SU-DHL-6 (cell line): ENCODE results near the gene SERPINA10.

Experiments used
- H2AFZ ChIP-seq: fragments of 200-600 bp; sonication (generic); 2 replicates; pipeline ENCODE4 v1.6.1; 2014; ENCODE audit warnings: low read depth, mild to moderate bottlenecking, moderate library complexity, mixed read lengths, antibody characterized with exemption, low read length; ENCODE audit not compliant: severe bottlenecking
- H3F3A ChIP-seq: fragments of 200-600 bp; shearing (Covaris generic); 2 replicates; pipeline ENCODE4 v1.6.0; 2016; ENCODE audit warnings: antibody characterized with exemption, mild to moderate bottlenecking; ENCODE audit not compliant: insufficient read depth
- H3K27ac ChIP-seq: fragments of 200-600 bp; sonication (generic); 2 replicates; pipeline ENCODE4 v1.5.1; 2016; ENCODE audit warnings: low read depth, mild to moderate bottlenecking, low read length, moderate library complexity, mixed read lengths
- H3K27me3 ChIP-seq: fragments of 200-600 bp; sonication (generic), shearing (Covaris generic); 2 replicates; pipeline ENCODE4 v1.6.0; 2014; ENCODE audit warnings: mild to moderate bottlenecking, low read length
- H3K36me3 ChIP-seq: fragments of 200-600 bp; sonication (generic); 2 replicates; pipeline ENCODE4 v1.6.1; 2014; ENCODE audit warnings: mild to moderate bottlenecking, low read length, mixed read lengths
- H3K4me2 ChIP-seq: fragments of 300-600, 200-600 bp; shearing (Covaris generic), sonication (generic); 2 replicates; pipeline ENCODE4 v1.6.0; 2014; ENCODE audit warnings: low read length, low read depth, mild to moderate bottlenecking; ENCODE audit not compliant: poor library complexity, severe bottlenecking
- H3K4me3 ChIP-seq: fragments of 200-600 bp; sonication (generic); 2 replicates; pipeline ENCODE4 v1.5.1; 2014; ENCODE audit warnings: antibody characterized with exemption, low read length, mild to moderate bottlenecking, mixed read lengths; ENCODE audit not compliant: insufficient read depth, poor library complexity, severe bottlenecking
- H3K79me2 ChIP-seq: fragments of 200-600 bp; sonication (generic); 2 replicates; pipeline ENCODE4 v1.6.1; 2014; ENCODE audit warnings: mild to moderate bottlenecking, low read length, moderate library complexity; ENCODE audit not compliant: insufficient read depth
- H3K9ac ChIP-seq: fragments of 200-600 bp; sonication (generic); 2 replicates; pipeline ENCODE4 v1.7.0; 2014; ENCODE audit warnings: mild to moderate bottlenecking, low read length
- H3K9me2 ChIP-seq: fragments of 200-600 bp; sonication (generic); replicated peaks from 2 replicates; pipeline ENCODE4 v1.6.1; 2014; ENCODE audit warnings: low read length; ENCODE audit not compliant: insufficient read depth
- H3K9me3 ChIP-seq: fragments of 200-600 bp; sonication (generic); 2 replicates; pipeline ENCODE4 v1.6.1; 2014; ENCODE audit warnings: low read length, mixed read lengths; ENCODE audit not compliant: insufficient read depth
- H4K20me1 ChIP-seq: fragments of 200-600 bp; sonication (generic); 2 replicates; pipeline ENCODE4 v1.6.1; 2014; ENCODE audit warnings: low read depth, mild to moderate bottlenecking, antibody characterized with exemption, low read length, moderate library complexity, mixed read lengths
- CTCF ChIP-seq: fragments of 200-600 bp; sonication (generic); IDR thresholded peaks from one replicate; pipeline ENCODE4 v1.5.1; 2017; ENCODE audit warnings: antibody characterized with exemption, mild to moderate bottlenecking, low read length, moderate library complexity; ENCODE audit not compliant: insufficient read depth, poor library complexity, severe bottlenecking
- EZH2phosphoT487 ChIP-seq: fragments of 200-600 bp; sonication (generic), shearing (Covaris generic); conservative IDR thresholded peaks from 2 replicates; pipeline ENCODE4 v1.6.1; 2018; ENCODE audit warnings: mild to moderate bottlenecking, antibody characterized with exemption, low read length, moderate library complexity, mixed read lengths

The SERPINA10 gene

GRCh38 chr14:94292872-94293577 is at the start of gene SERPINA10:
SERPINA10 (minus strand) TSS chr14:94293268; CDS start chr14:94290593, 2,675 bp downstream.
- TF ChIP-seq EZH2phosphoT487 (no peak), CTCF (no peak)
- Histone ChIP-seq H3K9me2 (no peaks in the 10 kb centered on the region), H3K4me2 (no peak within 1 kb of the TSS), H3K79me2 (no peaks in the 10 kb centered on the region), H3K9me3 (no peaks in the 10 kb centered on the region), H3K27me3 (no peaks in the 10 kb centered on the region), H3K27ac (no peak within 1 kb of the TSS), H2AFZ (no peak within 1 kb of the TSS), H3K9ac (no peak within 1 kb of the TSS), H3F3A (no peaks in the 10 kb centered on the region), H3K36me3 (no peaks in the 10 kb centered on the region), H3K4me3 (no peak within 1 kb of the TSS), H4K20me1 (no peaks in the 10 kb centered on the region)

- Histone ChIP-seq H3K27ac (no peak overlapping the region), H2AFZ (no peak overlapping the region)
Measured at GRCh38 chr14:94342334-94342934, 49.4 kb upstream of the SERPINA10 start.

GRCh38 chr14:94341656-94342333 is 48.7 kb upstream of the SERPINA10 start:
- Histone ChIP-seq H4K20me1 (no peaks in the 10 kb centered on the region), H3K9me3 (no peaks in the 10 kb centered on the region), H3K36me3 (no peaks in the 10 kb centered on the region), H3K9me2 (no peaks in the 10 kb centered on the region), H3K9ac (no peak overlapping the region), H3K79me2 (no peaks in the 10 kb centered on the region), H3K27ac (no peak overlapping the region), H3K27me3 (no peaks in the 10 kb centered on the region), H3K4me2 (no peak overlapping the region), H3K4me3 (no peak overlapping the region), H2AFZ (no peak overlapping the region), H3F3A (no peaks in the 10 kb centered on the region)
- TF ChIP-seq EZH2phosphoT487 (no peak), CTCF (no peak)

More at GRCh38 chr14:94342334-94342934, 49.4 kb upstream of the SERPINA10 start:
- H3K9ac ChIP-seq, result no peak overlapping the region
- no peaks in the 10 kb centered on the region for H3K9me2 ChIP-seq
- no peaks in the 10 kb centered on the region for H3F3A ChIP-seq
- no peak overlapping the region for H3K4me3 ChIP-seq
- no peaks in the 10 kb centered on the region for H3K27me3 ChIP-seq
- no peaks in the 10 kb centered on the region for H3K79me2 ChIP-seq
- no peaks in the 10 kb centered on the region for H4K20me1 ChIP-seq
- TF ChIP-seq EZH2phosphoT487 (no peak), CTCF (no peak)
- no peaks in the 10 kb centered on the region for H3K9me3 ChIP-seq
- no peak overlapping the region for H3K4me2 ChIP-seq
- no peaks in the 10 kb centered on the region for H3K36me3 ChIP-seq
